HCT116 (cell line): ENCODE measurements around the gene CCDC69. TPM values are rescaled to one million over a fixed set of nuclear protein-coding genes. Genes with fewer than 3 reads are reported as not detected.

Experiments used
- ATAC-seq: fragments of 200-7000 bp; cut with Tn5 transposase; 2 replicates; pipeline ENCODE4 v1.9.1; 2020; ENCODE audit warnings: mild to moderate bottlenecking, moderate library complexity
- BruUV-seq: library from RNA; stranded (reverse); fragments of 400-500 nt; replicated peaks from 2 replicates; lab custom pipeline; 2021; lab: Mats Ljungman, UMichigan
- CTCF ChIA-PET: fragments of 300-600 bp; sonication (Branson Sonifier 250); formaldehyde crosslinking; loops from one replicate; lab custom pipeline; 2021; ENCODE audit warnings: antibody characterized with exemption; lab: Charles Lee
- POLR2A ChIA-PET: fragments of 300-600, 350-600 bp; sonication (Branson Sonifier 250); formaldehyde crosslinking; loops from one replicate; lab custom pipeline; 2021; ENCODE audit warnings: antibody characterized with exemption; lab: Charles Lee
- RAD21 ChIA-PET, 2 experiments: fragments of 300-600 bp; sonication (Branson Sonifier 250); formaldehyde crosslinking; loops; one replicate each; lab custom pipeline; 2023; ENCODE audit warnings: low total read pairs in 2 of 2; ENCODE audit not compliant: uncharacterized antibody in 2 of 2, unreplicated experiment in 2 of 2, low non-redundant PET in 1 of 2; lab: Charles Lee
- DNase-seq: peaks from one replicate; pipeline ENCODE4 v3.0.0-alpha.2; 2010; ENCODE audit warnings: low read depth, low spot score
- H2AFZ ChIP-seq: fragments of 200-600 bp; shearing (Covaris generic), sonication (generic); 2 replicates; pipeline ENCODE4 v1.6.1; 2017; ENCODE audit warnings: low read depth, mixed run types, mixed read lengths, antibody characterized with exemption, low read length; ENCODE audit not compliant: poor library complexity, severe bottlenecking
- H3K27ac ChIP-seq: 2 replicates; pipeline ENCODE4 v1.5.1; 2012; ENCODE audit warnings: low read depth, low read length
- H3K27me3 ChIP-seq: fragments of 200-600 bp; sonication (generic); 2 replicates; pipeline ENCODE4 v1.6.1; 2016; ENCODE audit warnings: mixed run types, low read length, mixed read lengths; ENCODE audit not compliant: insufficient read depth
- H3K36me3 ChIP-seq, 2 experiments: fragments of 200-500 bp in 1 of 2; fragments of 200-600 bp in 1 of 2; sonication (Bioruptor generic) in 1 of 2; sonication (generic) in 1 of 2; 2 replicates each; pipeline versions ENCODE4 v1.5.1 to v1.6.1; 2014 to 2016; ENCODE audit warnings: low read length in 2 of 2, inconsistent platforms in 1 of 2, mixed read lengths in 1 of 2, mixed run types in 1 of 2; ENCODE audit not compliant: insufficient read depth in 2 of 2, control insufficient read depth in 1 of 2
- H3K4me1 ChIP-seq, 2 experiments: fragments of 200-600 bp in 1 of 2; sonication (generic) in 1 of 2; 2 replicates each; pipeline versions ENCODE4 v1.5.1 to v1.6.1; 2012 to 2017; ENCODE audit warnings: low read length in 2 of 2, inconsistent platforms in 1 of 2, mild to moderate bottlenecking in 1 of 2, mixed read lengths in 1 of 2, mixed run types in 1 of 2, moderate library complexity in 1 of 2; ENCODE audit not compliant: insufficient read depth in 2 of 2, control insufficient read depth in 1 of 2
- H3K4me2 ChIP-seq: fragments of 200-600 bp; sonication (generic); 2 replicates; pipeline ENCODE4 v1.6.1; 2017; ENCODE audit warnings: mixed run types, low read length, mixed read lengths
- H3K4me3 ChIP-seq, 2 experiments: fragments of 200-600 bp in 1 of 2; sonication (generic) in 1 of 2; replicated peaks in 1 of 2; 2 replicates each; pipeline ENCODE4 v1.5.1; 2011 to 2016; ENCODE audit warnings: low read length in 2 of 2, control low read depth in 1 of 2, low read depth in 1 of 2, mild to moderate bottlenecking in 1 of 2, mixed read lengths in 1 of 2, mixed run types in 1 of 2
- H3K79me2 ChIP-seq: fragments of 200-600 bp; sonication (generic); 2 replicates; pipeline ENCODE4 v1.6.1; 2017; ENCODE audit warnings: mild to moderate bottlenecking, mixed run types, low read length, moderate library complexity, mixed read lengths; ENCODE audit not compliant: insufficient read depth
- H3K9ac ChIP-seq: fragments of 200-600 bp; sonication (generic); 2 replicates; pipeline ENCODE4 v1.6.1; 2016; ENCODE audit warnings: low read length, mixed read lengths
- H3K9me2 ChIP-seq: fragments of 200-600 bp; sonication (generic), shearing (Covaris generic); 2 replicates; pipeline ENCODE4 v1.6.1; 2017; ENCODE audit warnings: mixed run types, mild to moderate bottlenecking, moderate library complexity; ENCODE audit not compliant: insufficient read depth
- H3K9me3 ChIP-seq, 2 experiments: fragments of 200-500 bp in 1 of 2; fragments of 200-600 bp in 1 of 2; sonication (Bioruptor generic) in 1 of 2; sonication (generic) in 1 of 2; 2 replicates each; pipeline ENCODE4 v1.6.1; 2014 to 2017; ENCODE audit warnings: low read length in 2 of 2, mixed read lengths in 2 of 2, inconsistent platforms in 1 of 2, low read depth in 1 of 2, mild to moderate bottlenecking in 1 of 2, mixed run types in 1 of 2, moderate library complexity in 1 of 2; ENCODE audit not compliant: control insufficient read depth in 1 of 2, insufficient read depth in 1 of 2
- H4K20me1 ChIP-seq: fragments of 200-600 bp; sonication (generic), shearing (Covaris generic); 2 replicates; pipeline ENCODE4 v1.6.1; 2017; ENCODE audit warnings: mixed run types, mild to moderate bottlenecking, moderate library complexity; ENCODE audit not compliant: insufficient read depth
- CEBPB ChIP-seq: IDR thresholded peaks from 2 replicates; pipeline ENCODE4 v1.6.1; 2012; ENCODE audit warnings: low read depth
- EGR1 ChIP-seq: IDR thresholded peaks from 2 replicates; pipeline ENCODE4 v1.6.1; 2012; ENCODE audit warnings: low read depth
- FOSL1 ChIP-seq: IDR thresholded peaks from 2 replicates; pipeline ENCODE4 v1.6.1; 2012; ENCODE audit warnings: low read depth
- JUND ChIP-seq: IDR thresholded peaks from 2 replicates; pipeline ENCODE4 v1.6.1; 2012
- POLR2A ChIP-seq: IDR thresholded peaks from 2 replicates; pipeline ENCODE4 v1.7.0; 2011; ENCODE audit warnings: borderline replicate concordance; ENCODE audit not compliant: insufficient read depth, insufficient read length; ENCODE audit errors: extremely low read depth
- POLR2AphosphoS5 ChIP-seq: IDR thresholded peaks from 2 replicates; pipeline ENCODE4 v1.6.1; 2011; ENCODE audit warnings: mild to moderate bottlenecking, low read depth, low read length, moderate library complexity
- SRF ChIP-seq: IDR thresholded peaks from 2 replicates; pipeline ENCODE4 v1.6.1; 2012; ENCODE audit warnings: low read depth
- TCF7L2 ChIP-seq: IDR thresholded peaks from 2 replicates; pipeline ENCODE4 v1.7.0; 2011; ENCODE audit warnings: borderline replicate concordance, inconsistent platforms; ENCODE audit not compliant: insufficient read depth, insufficient read length; ENCODE audit errors: extremely low read depth
- intact Hi-C: fragments of 100-400 bp; cut with micrococcal nuclease; formaldehyde crosslinking; loops from 2 replicates; pipeline ENCODE4 v1.10.0; 2022
- total RNA-seq: library from RNA; stranded (reverse); gene quantifications from one replicate; pipeline ENCODE4 v1.2.1, GENCODE V29; 2021; ENCODE audit not compliant: unreplicated experiment
- TF ChIP-seq, protein P1 (sequence below): IDR thresholded peaks from 2 replicates; pipeline ENCODE4 v1.6.1; 2012
- TF ChIP-seq, protein P2 (sequence below), 3 experiments: fragments of 200-600 bp in 1 of 3; sonication (generic) in 1 of 3; IDR thresholded peaks in 2 of 3; conservative IDR thresholded peaks in 1 of 3; 2 replicates each; pipeline ENCODE4 v1.5.1; 2012 to 2017; ENCODE audit warnings: low read depth in 2 of 3, low read length in 2 of 3, antibody characterized with exemption in 1 of 3, borderline replicate concordance in 1 of 3, control low read depth in 1 of 3, mild to moderate bottlenecking in 1 of 3, mixed read lengths in 1 of 3, mixed run types in 1 of 3, moderate library complexity in 1 of 3; ENCODE audit not compliant: insufficient read depth in 1 of 3
- TF ChIP-seq, protein P3 (sequence below): IDR thresholded peaks from 2 replicates; pipeline ENCODE4 v1.6.1; 2012; ENCODE audit warnings: low read depth

CCDC69 gene
- total RNA-seq, 1 experiment from 2014 or later: 4.3 TPM

DNA sequence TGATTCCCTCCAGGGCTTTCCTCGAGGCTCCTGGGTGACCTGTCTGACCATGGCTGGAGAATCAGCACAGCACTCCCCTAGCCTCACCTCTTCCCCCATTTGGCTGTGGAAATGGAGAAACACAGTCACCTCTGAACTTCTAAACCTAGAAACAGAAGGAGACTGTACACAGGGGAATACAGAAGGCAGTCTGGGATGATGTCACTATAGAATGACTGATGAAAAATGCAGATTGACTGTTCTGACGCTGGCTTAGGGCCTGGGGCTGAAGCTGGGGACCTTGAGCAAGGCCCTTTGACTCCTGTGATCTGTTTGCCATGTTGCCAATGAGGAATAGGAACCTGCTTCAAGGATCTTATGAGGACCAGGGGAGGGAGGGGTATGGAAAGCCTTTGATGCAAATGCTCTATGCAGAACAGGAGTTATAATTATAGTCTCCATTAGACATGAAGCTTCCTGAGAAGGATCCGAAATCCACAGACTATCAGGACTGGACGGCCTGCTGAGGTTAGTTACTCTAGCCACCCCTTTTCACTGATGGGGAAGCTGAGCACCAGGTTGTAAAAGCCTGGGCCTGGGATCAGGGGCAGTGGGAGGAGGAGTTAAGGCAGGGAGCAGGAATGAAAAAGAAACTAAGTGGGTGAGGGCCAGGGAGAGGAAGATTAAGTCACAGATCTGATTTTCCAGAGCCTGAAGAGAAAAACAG, 41.9 kb downstream of the CCDC69 start:
- H3K27me3 ChIP-seq: no peaks in the 10 kb centered on the region
- no peaks in the 10 kb centered on the region for H3K9me2 ChIP-seq
- ATAC-seq (no peak), DNase-seq (no peak)
- no peak overlapping the region for H3K27ac ChIP-seq
- CTCF ChIA-PET: no interaction called here
- H3K79me2 ChIP-seq: no peaks in the 10 kb centered on the region
- TF ChIP-seq CEBPB (no peak), TCF7L2 (no peak), SRF (no peak), JUND (no peak), EGR1 (no peak), POLR2A (no peak), FOSL1 (no peak), POLR2AphosphoS5 (no peak)
- TF ChIP-seq, protein P1, sequence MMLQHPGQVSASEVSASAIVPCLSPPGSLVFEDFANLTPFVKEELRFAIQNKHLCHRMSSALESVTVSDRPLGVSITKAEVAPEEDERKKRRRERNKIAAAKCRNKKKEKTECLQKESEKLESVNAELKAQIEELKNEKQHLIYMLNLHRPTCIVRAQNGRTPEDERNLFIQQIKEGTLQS: no peak
- TF ChIP-seq, protein P2, sequence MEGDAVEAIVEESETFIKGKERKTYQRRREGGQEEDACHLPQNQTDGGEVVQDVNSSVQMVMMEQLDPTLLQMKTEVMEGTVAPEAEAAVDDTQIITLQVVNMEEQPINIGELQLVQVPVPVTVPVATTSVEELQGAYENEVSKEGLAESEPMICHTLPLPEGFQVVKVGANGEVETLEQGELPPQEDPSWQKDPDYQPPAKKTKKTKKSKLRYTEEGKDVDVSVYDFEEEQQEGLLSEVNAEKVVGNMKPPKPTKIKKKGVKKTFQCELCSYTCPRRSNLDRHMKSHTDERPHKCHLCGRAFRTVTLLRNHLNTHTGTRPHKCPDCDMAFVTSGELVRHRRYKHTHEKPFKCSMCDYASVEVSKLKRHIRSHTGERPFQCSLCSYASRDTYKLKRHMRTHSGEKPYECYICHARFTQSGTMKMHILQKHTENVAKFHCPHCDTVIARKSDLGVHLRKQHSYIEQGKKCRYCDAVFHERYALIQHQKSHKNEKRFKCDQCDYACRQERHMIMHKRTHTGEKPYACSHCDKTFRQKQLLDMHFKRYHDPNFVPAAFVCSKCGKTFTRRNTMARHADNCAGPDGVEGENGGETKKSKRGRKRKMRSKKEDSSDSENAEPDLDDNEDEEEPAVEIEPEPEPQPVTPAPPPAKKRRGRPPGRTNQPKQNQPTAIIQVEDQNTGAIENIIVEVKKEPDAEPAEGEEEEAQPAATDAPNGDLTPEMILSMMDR (IDR thresholded peaks at IDR 0.05 in 2 of 3, conservative IDR thresholded peaks at IDR 0.05 in 1 of 3; ENCODE audit: borderline replicate concordance in 1 of 3, insufficient read depth in 1 of 3, low read depth in 2 of 3, low read length in 2 of 3): no peak
- TF ChIP-seq, protein P3, sequence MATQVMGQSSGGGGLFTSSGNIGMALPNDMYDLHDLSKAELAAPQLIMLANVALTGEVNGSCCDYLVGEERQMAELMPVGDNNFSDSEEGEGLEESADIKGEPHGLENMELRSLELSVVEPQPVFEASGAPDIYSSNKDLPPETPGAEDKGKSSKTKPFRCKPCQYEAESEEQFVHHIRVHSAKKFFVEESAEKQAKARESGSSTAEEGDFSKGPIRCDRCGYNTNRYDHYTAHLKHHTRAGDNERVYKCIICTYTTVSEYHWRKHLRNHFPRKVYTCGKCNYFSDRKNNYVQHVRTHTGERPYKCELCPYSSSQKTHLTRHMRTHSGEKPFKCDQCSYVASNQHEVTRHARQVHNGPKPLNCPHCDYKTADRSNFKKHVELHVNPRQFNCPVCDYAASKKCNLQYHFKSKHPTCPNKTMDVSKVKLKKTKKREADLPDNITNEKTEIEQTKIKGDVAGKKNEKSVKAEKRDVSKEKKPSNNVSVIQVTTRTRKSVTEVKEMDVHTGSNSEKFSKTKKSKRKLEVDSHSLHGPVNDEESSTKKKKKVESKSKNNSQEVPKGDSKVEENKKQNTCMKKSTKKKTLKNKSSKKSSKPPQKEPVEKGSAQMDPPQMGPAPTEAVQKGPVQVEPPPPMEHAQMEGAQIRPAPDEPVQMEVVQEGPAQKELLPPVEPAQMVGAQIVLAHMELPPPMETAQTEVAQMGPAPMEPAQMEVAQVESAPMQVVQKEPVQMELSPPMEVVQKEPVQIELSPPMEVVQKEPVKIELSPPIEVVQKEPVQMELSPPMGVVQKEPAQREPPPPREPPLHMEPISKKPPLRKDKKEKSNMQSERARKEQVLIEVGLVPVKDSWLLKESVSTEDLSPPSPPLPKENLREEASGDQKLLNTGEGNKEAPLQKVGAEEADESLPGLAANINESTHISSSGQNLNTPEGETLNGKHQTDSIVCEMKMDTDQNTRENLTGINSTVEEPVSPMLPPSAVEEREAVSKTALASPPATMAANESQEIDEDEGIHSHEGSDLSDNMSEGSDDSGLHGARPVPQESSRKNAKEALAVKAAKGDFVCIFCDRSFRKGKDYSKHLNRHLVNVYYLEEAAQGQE: no peak
- POLR2A ChIA-PET: interaction anchor here (1.4 kb wide), 1 partner anchor 24 kb away, joined by 4 read pairs; the partner anchor contains the start of gene ANXA6
- BruUV-seq: no TSS peak
- H3K4me3 ChIP-seq: no peak overlapping the region
- H3K4me2 ChIP-seq: no peak overlapping the region
- intact Hi-C loops: no loop called here
- H3K9ac ChIP-seq: no peak overlapping the region
- no peaks in the 10 kb centered on the region for H3K9me3 ChIP-seq
- RAD21 ChIA-PET: interaction anchor here in 1 of 2 experiments (0.6 kb wide), 1 partner anchor 39 kb away, joined by 3 read pairs; no protein-coding TSS in a partner anchor
- H4K20me1 ChIP-seq: no peaks in the 10 kb centered on the region
- no peaks in the 10 kb centered on the region for H3K36me3 ChIP-seq
- H2AFZ ChIP-seq: no peak overlapping the region
- no peaks in the 10 kb centered on the region for H3K4me1 ChIP-seq
